Neutrophil (primary cell): ENCODE results near the gene SERP2.
"Not testable (repeated sequence)": the region's sequence is repeated elsewhere in the genome, so short reads cannot be mapped to it uniquely, and the experiment has no call there.

Experiments used
- H3K27ac ChIP-seq: fragments of 200-600 bp; sonication (generic); 2 replicates; pipeline ENCODE4 v1.5.1; 2016; ENCODE audit warnings: mild to moderate bottlenecking, moderate library complexity
- H3K27me3 ChIP-seq: fragments of 200-600 bp; sonication (generic); 2 replicates; pipeline ENCODE4 v1.6.0; 2016; ENCODE audit warnings: mild to moderate bottlenecking
- H3K36me3 ChIP-seq: fragments of 200-600 bp; sonication (generic); 2 replicates; pipeline ENCODE4 v1.5.1; 2017
- H3K4me1 ChIP-seq, 2 experiments: fragments of 200-600 bp in 1 of 2; sonication (generic) in 1 of 2; 1 replicate in 1 of 2; 2 replicates in 1 of 2; pipeline versions ENCODE4 v1.5.1 to v1.6.1; 2013 to 2016; ENCODE audit warnings: low read depth in 1 of 2, low read length in 1 of 2, mild to moderate bottlenecking in 1 of 2, moderate library complexity in 1 of 2; ENCODE audit not compliant: control insufficient read depth in 1 of 2, insufficient read depth in 1 of 2
- H3K4me3 ChIP-seq, 2 experiments: fragments of 200-600 bp in 1 of 2; sonication (generic) in 1 of 2; 1 replicate in 1 of 2; 2 replicates in 1 of 2; pipeline ENCODE4 v1.5.1; 2013 to 2016; ENCODE audit warnings: low read depth in 1 of 2, low read length in 1 of 2, mild to moderate bottlenecking in 1 of 2, moderate library complexity in 1 of 2
- H3K9me3 ChIP-seq: fragments of 200-600 bp; sonication (generic); 2 replicates; pipeline ENCODE4 v1.5.1; 2016
- TF ChIP-seq, protein P1 (sequence below): fragments of 200-600 bp; sonication (generic); IDR thresholded peaks from 2 replicates; pipeline ENCODE4 v1.5.1; 2016; ENCODE audit warnings: antibody characterized with exemption

SERP2 gene

DNA sequence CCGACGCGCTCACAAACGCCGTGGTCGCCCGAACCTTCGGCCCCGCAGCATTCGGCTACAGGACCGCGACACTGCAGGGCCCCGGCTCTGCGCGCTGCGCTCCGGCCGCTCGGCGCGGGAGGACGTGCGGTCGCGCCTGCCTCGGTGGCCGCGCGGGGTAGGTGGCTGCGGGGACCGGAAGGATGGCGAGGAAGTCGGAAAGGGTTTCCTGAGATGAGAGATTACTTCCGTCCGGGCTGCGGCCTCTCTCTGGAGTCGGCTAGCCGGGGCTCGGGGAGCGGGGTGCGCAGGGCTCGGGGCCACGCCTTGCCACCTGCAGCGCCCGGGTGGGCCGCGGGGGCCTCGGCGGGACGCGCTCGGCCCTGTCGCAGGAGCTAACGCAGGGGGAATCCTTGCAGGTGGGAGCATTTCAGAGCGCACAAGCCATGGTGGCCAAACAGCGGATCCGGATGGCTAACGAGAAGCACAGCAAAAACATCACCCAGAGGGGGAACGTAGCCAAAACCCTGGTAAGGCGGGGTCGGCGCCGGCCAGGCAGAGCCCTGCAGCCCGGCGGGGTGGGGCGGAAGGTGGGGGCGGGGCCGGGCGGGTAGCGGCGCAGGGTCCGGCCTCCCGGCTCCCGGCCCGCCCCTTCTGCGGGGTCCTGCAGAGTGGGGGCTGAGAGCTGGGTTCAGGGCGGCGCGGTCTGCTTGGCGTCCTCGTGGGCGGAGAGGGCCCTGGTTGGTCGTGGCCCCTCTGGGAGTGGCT is at the start of gene SERP2:
TSS of gene SERP2 (plus strand) at position 224 of the 747 bp plus-strand sequence. CDS start at position 426, 202 bp downstream.
- TF ChIP-seq, protein P1, sequence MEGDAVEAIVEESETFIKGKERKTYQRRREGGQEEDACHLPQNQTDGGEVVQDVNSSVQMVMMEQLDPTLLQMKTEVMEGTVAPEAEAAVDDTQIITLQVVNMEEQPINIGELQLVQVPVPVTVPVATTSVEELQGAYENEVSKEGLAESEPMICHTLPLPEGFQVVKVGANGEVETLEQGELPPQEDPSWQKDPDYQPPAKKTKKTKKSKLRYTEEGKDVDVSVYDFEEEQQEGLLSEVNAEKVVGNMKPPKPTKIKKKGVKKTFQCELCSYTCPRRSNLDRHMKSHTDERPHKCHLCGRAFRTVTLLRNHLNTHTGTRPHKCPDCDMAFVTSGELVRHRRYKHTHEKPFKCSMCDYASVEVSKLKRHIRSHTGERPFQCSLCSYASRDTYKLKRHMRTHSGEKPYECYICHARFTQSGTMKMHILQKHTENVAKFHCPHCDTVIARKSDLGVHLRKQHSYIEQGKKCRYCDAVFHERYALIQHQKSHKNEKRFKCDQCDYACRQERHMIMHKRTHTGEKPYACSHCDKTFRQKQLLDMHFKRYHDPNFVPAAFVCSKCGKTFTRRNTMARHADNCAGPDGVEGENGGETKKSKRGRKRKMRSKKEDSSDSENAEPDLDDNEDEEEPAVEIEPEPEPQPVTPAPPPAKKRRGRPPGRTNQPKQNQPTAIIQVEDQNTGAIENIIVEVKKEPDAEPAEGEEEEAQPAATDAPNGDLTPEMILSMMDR, result no peak
- Histone ChIP-seq H3K4me3 (no peak within 1 kb of the TSS), H3K27ac (no peak within 1 kb of the TSS), H3K27me3 (peaks cover 74% of the 10 kb centered on the region), H3K36me3 (no peaks in the 10 kb centered on the region), H3K4me1 (peaks cover 0 to 9% of the 10 kb centered on the region in 2 experiments), H3K9me3 (no peaks in the 10 kb centered on the region)

DNA sequence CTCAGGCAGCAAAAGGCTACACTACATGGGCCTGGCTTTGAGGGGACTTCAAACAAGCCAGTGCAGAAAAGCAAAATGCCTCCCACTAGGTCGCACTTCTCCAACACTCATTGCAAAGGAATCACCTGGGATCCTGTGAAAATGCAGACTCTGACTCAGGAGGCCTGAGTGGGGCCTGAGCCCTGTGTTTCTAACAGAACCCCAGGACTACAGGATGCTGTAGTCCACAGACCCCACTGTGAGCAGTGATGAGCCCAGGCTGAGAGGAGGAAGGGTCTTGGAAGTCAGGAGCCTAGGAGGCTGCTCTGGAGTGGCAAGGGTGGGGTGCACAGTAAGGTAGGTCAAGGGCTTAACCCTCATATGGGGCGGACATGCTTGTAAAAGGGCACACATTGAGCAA is 46.7 kb upstream of the SERP2 start:
- H3K27ac ChIP-seq, result no peak overlapping the region
- no peaks in the 10 kb centered on the region for H3K9me3 ChIP-seq
- no peaks in the 10 kb centered on the region for H3K36me3 ChIP-seq
- no peak overlapping the region for H3K4me3 ChIP-seq
- H3K27me3 ChIP-seq, result no peaks in the 10 kb centered on the region
- no peaks in the 10 kb centered on the region for H3K4me1 ChIP-seq
- TF ChIP-seq, protein P1, result no peak

DNA sequence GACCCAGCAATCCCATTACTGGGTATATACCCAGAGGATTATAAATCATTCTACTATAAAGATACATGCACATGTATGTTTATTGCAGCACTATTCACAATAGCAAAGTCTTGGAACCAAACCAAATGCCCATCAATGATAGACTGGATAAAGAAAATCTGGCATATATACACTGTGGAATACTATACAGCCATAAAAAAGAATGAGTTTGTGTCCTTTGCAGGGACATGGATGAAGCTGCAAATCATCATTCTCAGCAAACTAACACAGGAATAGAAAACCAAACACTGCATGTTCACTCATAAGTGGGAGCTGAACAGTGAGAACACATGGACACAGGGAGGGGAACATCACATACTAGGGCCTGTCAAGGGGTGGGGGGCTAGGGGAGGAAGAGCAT is 44.6 kb upstream of the SERP2 start:
- H3K4me3 ChIP-seq, H3K27me3 ChIP-seq, H3K4me1 ChIP-seq, H3K27ac ChIP-seq, H3K36me3 ChIP-seq, H3K9me3 ChIP-seq: not testable (repeated sequence)

DNA sequence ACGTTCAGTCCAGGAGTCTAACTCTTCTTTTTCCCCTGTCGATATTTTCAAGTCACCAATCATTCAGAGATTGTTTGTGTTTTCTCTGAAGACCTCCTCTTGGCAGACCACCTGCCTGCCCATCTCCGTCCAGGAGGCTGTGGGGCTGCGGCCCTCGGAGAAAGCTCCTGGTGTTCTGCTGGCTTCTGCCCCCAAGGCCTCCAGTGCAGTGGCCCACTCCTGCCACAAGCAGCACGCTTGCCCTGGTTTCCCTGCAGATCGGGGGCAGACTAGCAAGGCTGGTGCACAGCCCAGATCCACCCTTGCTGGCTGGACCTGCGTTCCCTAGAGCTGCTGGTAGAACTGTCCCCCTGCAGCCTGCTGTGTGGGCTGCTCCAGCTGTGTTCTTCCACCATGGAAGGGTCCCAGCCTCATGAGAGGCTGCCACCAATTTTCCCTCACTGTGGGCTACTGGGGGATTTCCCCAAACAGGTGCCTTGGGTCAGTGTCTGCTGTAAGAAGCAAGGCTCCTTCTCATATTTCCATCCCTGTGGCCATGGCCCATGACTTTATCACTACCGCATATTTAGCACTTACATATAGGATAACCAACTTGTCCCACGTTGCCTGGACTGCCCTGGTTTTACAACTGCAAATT is 43.6 kb upstream of the SERP2 start:
- Histone ChIP-seq H3K36me3 (no peaks in the 10 kb centered on the region), H3K4me1 (no peaks in the 10 kb centered on the region), H3K9me3 (no peaks in the 10 kb centered on the region), H3K27ac (no peak overlapping the region), H3K4me3 (no peak overlapping the region), H3K27me3 (no peaks in the 10 kb centered on the region)
- TF ChIP-seq, protein P1, result no peak

DNA sequence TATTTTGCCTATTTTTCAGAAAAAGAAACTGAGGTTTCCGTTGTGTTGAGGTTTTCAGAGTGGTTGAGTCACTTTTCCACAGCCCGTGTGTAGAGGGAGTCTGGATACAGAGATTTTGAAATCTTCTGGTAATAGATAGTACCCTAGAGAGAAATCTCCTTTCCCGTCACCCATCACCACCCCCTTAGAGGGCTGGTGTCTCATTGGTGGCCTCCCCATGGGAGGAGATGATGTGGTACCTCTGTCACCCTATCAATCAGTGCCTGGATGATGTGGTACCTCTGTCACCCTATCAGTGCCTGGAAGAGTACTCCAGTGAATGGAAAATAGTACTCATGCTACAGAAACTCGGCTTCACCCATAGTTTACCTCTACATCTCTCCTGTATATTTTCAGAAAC is 42.2 kb upstream of the SERP2 start:
- no peak overlapping the region for H3K27ac ChIP-seq
- no peaks in the 10 kb centered on the region for H3K4me1 ChIP-seq
- no peaks in the 10 kb centered on the region for H3K27me3 ChIP-seq
- H3K4me3 ChIP-seq, result no peak overlapping the region
- H3K36me3 ChIP-seq, result no peaks in the 10 kb centered on the region
- TF ChIP-seq, protein P1, result no peak
- no peaks in the 10 kb centered on the region for H3K9me3 ChIP-seq
